ENCODE results near the gene CAPN1.
"Not testable (repeated sequence)": the region's sequence is repeated elsewhere in the genome, so short reads cannot be mapped to it uniquely, and the experiment has no call there.

Gene CAPN1

GRCh38 chr11:65181569-65182257 lies at the start of gene CAPN1:
TSS of gene CAPN1 (plus strand) at chr11:65181928. CDS start at chr11:65182702, 774 bp downstream.
- DNase-seq (ENCODE audit: low read depth in 2 of 2) = peak; percentile 69 to 72

DNA sequence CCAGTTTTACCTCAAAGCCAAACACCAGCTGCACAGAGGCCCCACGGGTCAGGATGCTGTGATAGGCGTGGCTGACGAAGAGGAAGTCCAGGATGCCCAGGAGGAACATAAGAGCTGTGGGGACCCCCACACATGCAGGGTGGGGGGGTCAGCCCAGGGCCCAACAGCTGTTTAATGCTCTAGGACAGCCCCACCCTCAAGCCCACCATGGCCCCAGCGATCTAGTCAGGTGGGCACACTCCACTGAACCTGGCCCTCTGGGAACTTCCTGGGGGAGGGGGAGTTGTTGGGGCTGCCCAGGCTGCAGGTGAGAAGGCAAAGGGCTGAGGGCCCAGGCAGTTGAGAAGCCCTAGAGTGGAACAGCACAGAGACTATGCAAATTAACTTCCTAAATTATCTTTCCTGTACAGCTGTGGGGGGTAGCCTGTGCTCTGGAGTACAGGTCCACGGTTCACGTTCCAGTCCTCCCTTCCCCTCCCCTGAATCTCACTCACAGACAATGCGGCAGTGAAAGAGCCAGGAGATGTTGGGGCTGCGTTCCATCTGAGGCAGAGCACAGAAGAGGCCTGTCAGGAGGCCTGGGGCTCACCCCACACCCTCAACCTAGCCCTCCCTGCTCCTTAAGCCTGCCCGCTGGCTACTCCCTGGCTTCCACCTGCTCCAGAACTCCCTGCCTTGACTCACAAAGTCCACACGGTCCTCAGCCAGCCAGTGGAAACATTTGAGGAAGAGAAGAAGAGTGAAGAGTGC lies 49.3 kb upstream of the CAPN1 start:
- no peak for DNase-seq (ENCODE audit: low read depth in 2 of 2)

DNA sequence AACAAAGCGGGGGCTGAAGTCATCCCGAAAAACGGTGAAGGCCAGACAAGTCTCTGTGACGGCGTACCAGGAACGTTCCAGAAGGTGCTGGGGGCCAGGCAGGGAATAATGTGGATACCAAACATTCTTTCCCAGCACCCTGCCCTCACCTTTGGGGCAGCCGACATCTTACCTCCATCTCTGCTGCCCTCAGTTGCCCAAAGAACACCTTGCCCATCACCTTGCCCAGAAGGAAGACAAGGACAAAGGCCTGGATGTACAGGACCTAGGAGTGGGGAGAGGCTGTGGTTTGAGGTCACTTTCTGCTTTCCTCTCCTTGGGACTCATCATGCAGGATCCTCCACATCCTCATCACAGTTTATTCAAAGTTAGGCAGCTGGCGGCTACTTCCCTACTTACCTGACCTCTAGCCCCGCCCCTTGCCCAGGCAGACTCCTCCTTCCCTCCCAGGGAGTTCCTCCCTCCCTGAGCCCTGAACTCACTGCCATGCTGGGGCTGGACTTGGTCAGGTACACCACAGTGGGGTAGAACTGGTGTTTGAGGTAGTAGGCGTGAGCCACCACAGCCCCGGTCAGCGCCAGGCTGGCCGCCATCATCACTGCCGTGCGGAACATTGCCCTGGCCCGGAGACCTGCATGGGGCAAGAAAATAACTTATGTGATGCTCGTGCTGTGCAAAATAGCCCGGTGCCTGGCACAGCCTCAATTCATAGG lies 48.6 kb upstream of the CAPN1 start:
- peak in 1 of 2 donors; percentile 66 for DNase-seq (ENCODE audit: low read depth in 2 of 2)

GRCh38 chr11:65133724-65134123 lies 48.0 kb upstream of the CAPN1 start:
- no peak for DNase-seq (ENCODE audit: low read depth in 2 of 2)

- peak; percentile 85 to 88 for DNase-seq (ENCODE audit: low read depth in 2 of 2)
Observed at GRCh38 chr11:65134240-65134951, 47.3 kb upstream of the CAPN1 start, which contains the start of gene SYVN1. TSS of gene SYVN1 (minus strand) at chr11:65134519. CDS start at chr11:65133601, 918 bp downstream.

- DNase-seq (ENCODE audit: low read depth in 2 of 2) = peak; percentile 72 to 73
Observed at GRCh38 chr11:65134952-65135632, 46.6 kb upstream of the CAPN1 start.

GRCh38 chr11:65135633-65136145 lies 46.0 kb upstream of the CAPN1 start:
- no peak for DNase-seq (ENCODE audit: low read depth in 2 of 2)

DNA sequence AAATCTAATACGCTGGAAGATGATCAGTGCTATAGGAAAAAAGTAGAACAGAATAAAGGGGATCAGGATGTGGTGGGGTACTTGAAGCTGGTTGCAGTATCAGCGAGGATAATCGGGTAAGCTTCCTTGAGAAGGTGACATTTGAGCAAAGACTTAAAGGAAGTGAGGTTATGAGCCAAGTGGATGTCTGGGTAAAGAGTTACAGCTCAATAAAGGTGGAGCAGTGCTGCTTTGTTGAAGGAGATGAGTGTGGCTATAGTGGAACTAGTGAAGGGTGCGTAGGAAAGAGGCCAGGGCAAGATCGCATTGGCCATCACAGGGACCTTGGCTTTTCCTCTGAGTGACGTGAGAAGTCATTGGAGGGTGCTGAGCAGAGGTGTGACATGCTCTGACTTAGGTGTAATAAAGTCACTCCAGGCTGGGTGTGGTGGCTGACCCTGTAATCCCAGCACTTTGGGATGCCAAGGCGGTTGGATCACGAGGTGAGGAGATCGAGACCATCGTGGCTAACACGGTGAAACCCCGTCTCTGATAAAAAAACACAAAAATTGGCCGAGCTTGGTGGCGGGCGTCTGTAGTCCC lies 45.1 kb upstream of the CAPN1 start:
- no peak for DNase-seq (ENCODE audit: low read depth in 2 of 2)

DNA sequence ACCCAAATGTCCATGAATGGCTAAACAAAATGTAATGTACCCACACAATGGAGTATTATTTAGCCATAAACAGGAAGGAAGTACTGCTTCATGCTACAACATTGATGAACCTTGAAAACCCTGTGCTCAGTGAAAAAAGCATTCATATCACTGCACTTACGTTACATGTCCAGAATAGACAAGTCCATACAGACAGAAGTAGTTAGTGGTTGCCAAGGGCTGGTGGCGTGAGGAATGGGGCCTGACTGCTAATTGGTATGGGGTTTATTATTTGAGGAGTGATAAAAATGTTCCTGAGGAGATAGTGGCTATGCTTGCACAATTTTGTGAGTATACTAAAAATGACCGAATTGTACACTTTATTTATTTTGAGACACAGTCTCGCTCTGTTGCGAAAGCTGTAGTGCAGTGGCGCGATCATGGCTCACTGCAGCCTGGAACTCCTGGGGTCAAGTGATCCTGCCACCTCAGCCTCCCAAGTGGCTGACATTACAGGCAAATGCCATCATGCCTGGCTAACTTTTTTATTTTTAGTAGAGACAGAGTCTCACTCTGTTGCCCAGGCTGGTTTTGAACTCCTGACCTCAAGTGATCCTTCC lies 39.7 kb upstream of the CAPN1 start:
- DNase-seq (ENCODE audit: low read depth in 2 of 2) = no peak

DNA sequence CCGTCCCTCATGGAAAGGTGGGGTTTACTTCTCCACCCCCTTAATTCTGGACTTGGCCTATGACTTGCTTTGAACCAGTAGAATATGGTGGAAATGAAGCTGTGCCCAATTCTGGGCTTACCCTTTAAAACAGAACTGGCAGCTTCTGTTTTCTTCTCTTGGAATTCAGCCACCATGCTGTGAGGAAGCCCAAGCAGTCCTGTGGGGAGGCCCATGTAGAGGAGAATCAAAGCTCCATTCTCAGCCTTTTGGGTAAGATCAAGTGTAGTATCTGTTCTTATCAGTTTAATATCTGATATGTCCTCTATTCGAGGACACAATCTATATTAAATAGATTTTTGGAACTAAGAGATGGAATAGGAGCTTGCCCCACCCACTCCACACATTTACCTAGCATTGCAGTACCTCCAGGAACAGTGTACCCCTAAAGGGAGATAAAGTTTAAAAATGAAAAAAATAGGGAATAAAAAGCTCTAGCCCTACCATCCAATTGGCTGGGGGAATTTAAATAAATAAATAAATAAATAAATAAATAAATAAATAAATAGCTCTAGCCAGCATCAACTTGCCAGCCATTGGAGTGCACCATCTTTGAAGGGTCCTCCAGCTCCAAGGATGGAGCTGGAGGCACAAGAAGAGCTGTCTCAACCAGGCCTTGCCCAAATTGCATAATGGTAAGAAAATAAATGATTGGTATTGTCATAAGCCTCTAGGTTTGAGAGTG lies 34.2 kb upstream of the CAPN1 start:
- no peak for DNase-seq (ENCODE audit: low read depth in 2 of 2)

GRCh38 chr11:65148657-65149056 lies 33.1 kb upstream of the CAPN1 start:
- no peak for DNase-seq (ENCODE audit: low read depth in 2 of 2)

- DNase-seq (ENCODE audit: low read depth in 2 of 2) = not testable (repeated sequence)
Observed at GRCh38 chr11:65150131-65150508, 31.6 kb upstream of the CAPN1 start.

GRCh38 chr11:65150509-65151299 lies 31.0 kb upstream of the CAPN1 start:
- DNase-seq (ENCODE audit: low read depth in 2 of 2) = peak; percentile 25 to 33

DNA sequence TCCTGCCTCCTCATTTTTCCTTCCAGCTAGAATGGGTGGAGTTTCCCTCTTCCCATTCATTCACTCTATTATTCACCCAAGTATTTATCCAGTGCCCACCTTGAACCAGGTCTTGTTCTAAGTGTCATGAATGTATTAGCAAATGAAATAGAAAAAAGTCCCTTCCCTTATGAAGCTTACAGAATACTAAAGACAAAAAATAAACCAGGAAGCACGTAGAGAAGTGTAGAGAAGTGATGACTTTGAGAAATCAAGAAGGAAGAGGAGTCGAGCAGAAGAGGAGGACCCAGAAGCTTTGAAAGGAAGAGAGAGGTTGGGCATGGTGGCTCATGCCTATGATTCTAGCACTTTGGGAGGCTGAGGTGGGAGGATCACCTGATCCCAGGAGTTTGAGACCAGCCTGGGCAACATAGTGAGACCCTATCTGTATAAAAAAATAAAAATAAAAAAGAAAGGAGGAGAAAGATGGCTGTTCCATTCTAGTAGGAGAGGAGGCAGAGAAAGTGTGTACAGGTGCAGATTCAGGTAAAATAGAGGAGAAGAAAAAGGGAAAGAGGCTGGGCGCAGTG lies 30.3 kb upstream of the CAPN1 start:
- no peak for DNase-seq (ENCODE audit: low read depth in 2 of 2)

DNA sequence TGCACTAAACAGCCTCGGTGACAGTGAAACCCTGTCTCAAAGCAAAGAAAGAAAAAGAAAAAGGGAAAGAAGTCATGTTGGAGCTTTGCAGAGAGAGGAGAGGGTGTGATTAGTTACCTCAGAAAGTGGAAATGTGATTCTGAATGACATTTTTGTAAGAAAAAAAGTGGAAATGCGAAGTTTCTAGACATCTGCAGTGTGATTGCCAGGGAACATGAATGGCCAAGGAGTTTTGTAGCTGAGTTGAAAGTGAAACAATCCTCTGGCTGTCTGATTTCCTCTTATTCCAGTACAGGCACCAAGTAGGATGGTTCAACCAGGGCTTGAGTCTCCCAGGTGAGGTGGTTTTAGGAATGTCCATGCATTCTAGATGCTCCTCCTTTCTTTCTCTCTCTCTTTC lies 29.6 kb upstream of the CAPN1 start:
- DNase-seq (ENCODE audit: low read depth in 2 of 2) = no peak

- no peak for DNase-seq (ENCODE audit: low read depth in 2 of 2)
Observed at GRCh38 chr11:65156256-65156655, 25.5 kb upstream of the CAPN1 start.

- no peak for DNase-seq (ENCODE audit: low read depth in 2 of 2)
Observed at GRCh38 chr11:65156926-65157325, 24.8 kb upstream of the CAPN1 start.

- DNase-seq (ENCODE audit: low read depth in 2 of 2) = no peak
Observed at GRCh38 chr11:65157336-65157735, 24.4 kb upstream of the CAPN1 start.

All from stimulated activated CD4-positive, alpha-beta T cell treated with anti-CD3 and anti-CD28 coated beads, Interleukin-15, amount 100 ng/mL, for 48 hours (primary cell).